GM19372 (cell line): ENCODE measurements around the gene ZNF674.

Experiments used
- ATAC-seq: cut with Tn5 transposase; IDR thresholded peaks from one replicate; pipeline ENCODE4 v1.9.1; 2021; ENCODE audit warnings: mild to moderate bottlenecking, low read depth, moderate library complexity; ENCODE audit not compliant: unreplicated experiment

Gene ZNF674

DNA sequence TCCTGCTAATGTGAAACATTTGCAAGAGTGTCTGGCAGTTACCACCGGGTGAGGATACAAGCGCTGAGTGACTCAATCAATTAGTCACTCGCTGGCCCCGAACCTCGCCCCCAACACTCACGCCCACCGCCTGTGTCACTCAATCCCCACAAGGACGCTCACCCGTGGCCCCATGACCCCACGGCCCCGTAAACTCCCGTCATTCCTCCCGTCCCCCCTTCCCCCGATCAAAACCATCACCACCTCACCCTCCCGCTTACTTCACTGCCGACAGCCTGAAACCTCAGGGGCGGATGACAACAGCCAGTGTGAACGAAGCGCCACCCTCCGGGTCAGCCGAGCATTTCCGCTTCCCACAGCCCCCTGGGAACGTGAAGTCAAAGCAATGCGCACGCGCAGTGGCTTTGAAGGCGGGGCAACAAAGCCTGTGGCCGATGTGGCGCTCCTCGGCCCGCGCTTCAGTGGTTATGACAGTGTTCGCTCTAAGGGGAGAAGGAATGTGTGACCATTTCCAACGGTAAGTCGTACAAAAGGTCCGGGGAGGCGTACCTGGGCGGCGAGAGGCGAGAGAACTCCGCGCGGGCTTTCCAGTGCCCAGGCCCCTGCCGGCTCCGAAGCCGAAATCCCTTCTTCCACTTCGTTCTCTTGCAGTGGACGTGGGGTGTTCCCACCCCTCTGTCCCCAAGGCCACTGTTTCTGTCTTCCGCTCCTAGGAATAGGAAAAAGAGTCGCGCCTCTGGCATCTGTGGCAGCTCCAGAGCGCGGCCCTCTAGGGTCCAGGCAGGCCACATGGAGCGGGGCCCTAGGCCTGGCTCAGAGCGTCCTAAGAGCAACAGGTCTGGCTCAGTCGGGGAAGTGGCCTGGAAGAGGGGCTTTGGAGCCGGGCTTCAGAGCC lies at the start of gene ZNF674:
ZNF674 (minus strand) TSS at position 311 of the 895 bp plus-strand sequence. CDS start 3,334 bp downstream, outside the sequence.
- ATAC-seq = peak; percentile 86

- no peak for ATAC-seq
Observed at GRCh38 chrX:46589977-46590723, 44.9 kb upstream of the ZNF674 start.

- ATAC-seq = no peak
Observed at GRCh38 chrX:46588263-46588662, 43.0 kb upstream of the ZNF674 start.

- ATAC-seq = no peak
Observed at GRCh38 chrX:46587753-46588171, 42.5 kb upstream of the ZNF674 start.

- ATAC-seq = no peak
Observed at GRCh38 chrX:46587158-46587557, 41.9 kb upstream of the ZNF674 start.

DNA sequence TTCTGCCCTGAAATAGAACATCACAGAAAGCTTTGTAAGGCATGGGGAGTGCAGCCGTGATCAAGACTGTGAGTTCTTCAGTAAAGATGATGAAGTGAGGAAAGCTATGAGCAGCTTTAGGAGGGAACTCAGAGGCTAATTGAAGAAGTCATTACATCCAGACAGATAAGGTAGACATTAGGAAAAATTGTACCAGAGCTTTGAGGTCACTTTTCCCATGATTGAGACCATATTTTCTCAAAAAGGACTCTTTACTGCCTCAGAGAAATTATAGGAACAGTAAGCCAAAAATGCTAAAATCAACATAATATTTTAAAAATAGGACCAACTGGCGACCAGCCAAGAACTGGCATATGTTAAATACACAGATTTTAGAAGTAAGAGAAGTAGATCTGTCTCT lies 39.5 kb upstream of the ZNF674 start:
- ATAC-seq = no peak

- ATAC-seq = no peak
Observed at GRCh38 chrX:46582966-46583365, 37.7 kb upstream of the ZNF674 start.

DNA sequence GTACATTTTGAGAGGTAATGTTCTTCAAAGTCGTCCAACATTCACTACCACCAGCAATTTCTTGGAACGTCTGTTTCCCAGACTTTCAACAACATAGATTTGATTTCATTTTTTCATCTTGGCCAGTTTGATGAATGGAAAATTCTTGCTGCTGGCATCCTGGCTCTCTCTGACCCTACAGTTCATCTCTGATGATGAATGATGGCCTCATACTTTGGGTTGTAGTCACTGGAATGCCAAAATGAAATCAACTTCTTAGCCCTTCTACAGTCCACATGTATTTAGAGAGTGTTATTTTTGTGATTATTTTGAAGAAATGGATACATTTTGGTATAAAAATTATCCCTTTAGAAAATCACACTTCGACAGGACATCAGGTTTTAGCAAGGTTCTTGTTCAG lies 37.1 kb upstream of the ZNF674 start:
- no peak for ATAC-seq

GRCh38 chrX:46580613-46581012 lies 35.4 kb upstream of the ZNF674 start:
- ATAC-seq = no peak

DNA sequence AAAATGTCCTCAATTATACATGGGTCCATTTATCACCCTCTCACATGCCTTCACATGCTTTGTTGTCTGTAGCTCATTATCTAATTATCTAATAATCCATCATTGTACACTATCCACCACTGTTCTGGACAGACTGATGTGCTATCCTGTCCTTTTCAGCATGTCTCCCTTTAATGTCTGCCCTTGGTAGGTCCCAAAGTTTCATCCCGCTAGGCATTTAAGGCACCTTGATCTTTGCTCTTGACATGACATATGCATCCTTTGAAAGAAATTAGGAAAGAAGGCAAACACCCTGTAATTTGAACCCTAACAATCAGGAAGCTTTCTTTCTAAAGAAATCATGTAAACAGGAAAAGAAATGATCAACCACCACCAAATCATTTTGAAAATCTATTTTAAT lies 34.0 kb upstream of the ZNF674 start:
- ATAC-seq = no peak

GRCh38 chrX:46577221-46578005 lies 32.2 kb upstream of the ZNF674 start:
- no peak for ATAC-seq

- no peak for ATAC-seq
Observed at GRCh38 chrX:46576458-46576857, 31.2 kb upstream of the ZNF674 start.

DNA sequence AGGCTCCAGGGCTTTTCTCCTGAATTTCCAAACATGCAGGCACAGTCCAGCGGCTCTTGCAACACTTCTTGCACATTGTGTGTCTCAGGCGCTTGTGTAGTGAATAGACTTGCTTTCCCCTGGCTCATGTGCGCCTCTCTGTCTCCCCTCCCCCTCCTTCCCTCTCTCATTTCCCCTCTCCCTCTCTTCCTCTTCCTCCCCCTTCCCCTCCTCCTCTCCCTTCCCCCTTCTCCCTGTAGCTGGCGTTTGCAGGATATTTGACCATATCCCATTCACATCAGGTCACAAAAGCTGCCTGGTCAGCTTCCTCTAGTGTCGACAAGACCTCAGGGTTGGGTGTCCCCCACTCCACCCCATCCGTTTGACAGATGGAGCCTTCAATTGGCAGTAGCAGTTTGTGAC lies 30.8 kb upstream of the ZNF674 start:
- no peak for ATAC-seq

DNA sequence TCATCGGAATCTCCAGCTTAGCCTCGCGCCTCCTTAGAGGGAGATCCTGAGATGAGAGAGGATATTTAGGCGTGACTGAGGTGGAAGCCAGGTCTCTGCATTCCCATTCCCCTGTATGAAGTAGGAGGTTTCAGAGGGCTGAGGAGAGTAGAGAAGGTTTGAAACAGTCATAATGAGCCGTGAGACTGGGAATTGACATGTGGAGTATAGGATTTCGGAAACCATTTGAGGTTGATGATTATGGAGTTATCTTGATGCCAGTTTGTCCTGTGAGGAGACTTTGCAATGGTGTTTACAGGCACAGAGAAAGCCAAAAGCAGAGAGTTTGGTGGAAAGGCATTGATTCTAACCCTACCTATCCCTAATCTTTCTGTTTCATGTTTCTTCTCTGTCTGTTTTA lies 30.4 kb upstream of the ZNF674 start:
- ATAC-seq = no peak

DNA sequence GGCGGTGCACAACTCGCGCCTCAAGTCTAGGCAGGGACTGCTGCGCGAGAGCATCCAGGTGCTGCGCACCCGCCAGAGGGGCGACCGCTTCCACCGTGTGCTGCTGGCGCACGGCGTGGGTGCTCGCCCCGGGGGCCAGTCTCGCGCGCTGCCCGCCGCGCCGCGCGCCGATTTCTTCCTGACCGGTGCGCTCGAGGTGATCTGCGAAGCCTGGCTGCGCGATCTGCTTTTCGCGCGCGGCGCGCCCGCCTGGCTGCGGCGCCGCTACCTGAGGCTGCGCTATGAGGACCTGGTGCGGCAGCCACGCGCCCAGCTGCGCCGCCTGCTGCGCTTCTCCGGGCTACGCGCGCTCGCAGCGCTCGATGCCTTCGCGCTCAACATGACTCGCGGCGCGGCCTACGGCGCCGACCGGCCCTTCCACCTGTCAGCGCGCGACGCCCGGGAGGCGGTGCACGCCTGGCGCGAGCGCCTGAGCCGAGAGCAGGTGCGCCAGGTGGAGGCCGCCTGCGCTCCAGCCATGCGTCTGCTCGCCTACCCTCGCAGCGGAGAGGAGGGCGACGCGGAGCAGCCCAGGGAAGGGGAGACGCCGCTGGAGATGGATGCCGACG lies 29.7 kb upstream of the ZNF674 start:
- peak; percentile 24 for ATAC-seq

GRCh38 chrX:46573892-46574773 lies 28.9 kb upstream of the ZNF674 start:
- ATAC-seq = peak; percentile 22

GRCh38 chrX:46573331-46573891 lies 28.2 kb upstream of the ZNF674 start, which contains the start of gene CHST7:
TSS of gene CHST7 (plus strand) at chrX:46573765. CDS start at chrX:46573932, 167 bp downstream.
- ATAC-seq = peak; percentile 40

DNA sequence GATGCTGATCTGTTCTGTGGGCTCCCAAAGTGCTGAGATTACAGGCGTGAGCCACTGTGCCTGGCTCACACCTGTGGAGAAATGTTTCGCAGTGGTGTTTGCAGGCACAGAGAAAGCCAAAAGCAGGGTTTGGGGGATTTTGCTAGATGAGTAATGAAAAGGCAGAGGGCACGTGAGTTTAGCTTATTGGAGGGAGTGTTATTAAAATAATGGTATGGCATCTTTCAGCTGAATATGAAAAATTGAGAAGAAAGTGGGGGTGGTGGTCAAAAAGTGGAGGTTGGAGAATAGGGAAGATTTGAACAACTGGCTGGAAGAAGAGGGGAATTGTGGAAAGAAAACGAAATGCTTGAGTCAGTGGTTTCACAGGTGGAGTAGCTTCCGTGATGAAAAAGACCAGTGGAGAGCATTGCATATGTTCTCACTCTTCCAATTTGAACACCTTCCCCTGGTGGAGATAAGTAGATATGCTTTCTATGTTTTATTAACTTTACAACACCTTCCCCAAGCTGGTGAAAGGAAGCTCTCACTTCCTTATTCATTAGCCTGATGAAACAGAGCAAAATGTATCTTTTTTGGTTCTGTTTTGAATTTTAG lies 27.2 kb upstream of the ZNF674 start:
- no peak for ATAC-seq
